HFFc6 (cell line): Measurements from ENCODE around the gene TMEM40. TPM values are rescaled to one million over a fixed set of nuclear protein-coding genes. Genes with fewer than 3 reads are reported as not detected.
"Not testable (repeated sequence)": the region's sequence is repeated elsewhere in the genome, so short reads cannot be mapped to it uniquely, and the experiment has no call there.

Experiments used
- DNase-seq: peaks from one replicate; pipeline ENCODE4 v3.0.0-alpha.2; 2018
- H3K27ac Mint-ChIP-seq: 2 replicates; pipeline ENCODE4 v1.8.0; 2020; ENCODE audit warnings: mild to moderate bottlenecking, mixed read lengths
- H3K27me3 Mint-ChIP-seq: 2 replicates; pipeline ENCODE4 v1.8.0; 2021; ENCODE audit warnings: mild to moderate bottlenecking, moderate library complexity, mixed read lengths; ENCODE audit not compliant: insufficient read depth
- H3K36me3 Mint-ChIP-seq: 2 replicates; pipeline ENCODE4 v1.8.0; 2021; ENCODE audit warnings: low read depth, mixed read lengths
- H3K4me1 Mint-ChIP-seq: 2 replicates; pipeline ENCODE4 v1.8.0; 2020; ENCODE audit warnings: low read depth, mixed read lengths
- H3K4me3 Mint-ChIP-seq: 2 replicates; pipeline ENCODE4 v1.8.0; 2020; ENCODE audit warnings: mild to moderate bottlenecking, moderate library complexity, mixed read lengths
- H3K9me3 Mint-ChIP-seq: 2 replicates; pipeline ENCODE4 v1.8.0; 2020; ENCODE audit warnings: mild to moderate bottlenecking, mixed read lengths
- total RNA-seq, 6 experiments: library from RNA; stranded (reverse); fragmentation: NEBNext Ultra II Directional; extraction: Animal tissue kit (Norgen Biotek cat#: 25700); gene quantifications; 2 replicates in 1 of 6; 3 replicates in 5 of 6; pipeline ENCODE4 v1.2.3, GENCODE V29; 2021
- TF ChIP-seq, protein P1 (sequence below): fragments of 200-600 bp; sonication (generic); IDR thresholded peaks from 2 replicates; pipeline ENCODE4 v1.5.0; 2021; ENCODE audit warnings: antibody characterized with exemption, mild to moderate bottlenecking

Gene TMEM40
- total RNA-seq, 6 experiments from 2014 or later = 0.32 to 0.40 (median 0.36) TPM; not detected in 3

DNA sequence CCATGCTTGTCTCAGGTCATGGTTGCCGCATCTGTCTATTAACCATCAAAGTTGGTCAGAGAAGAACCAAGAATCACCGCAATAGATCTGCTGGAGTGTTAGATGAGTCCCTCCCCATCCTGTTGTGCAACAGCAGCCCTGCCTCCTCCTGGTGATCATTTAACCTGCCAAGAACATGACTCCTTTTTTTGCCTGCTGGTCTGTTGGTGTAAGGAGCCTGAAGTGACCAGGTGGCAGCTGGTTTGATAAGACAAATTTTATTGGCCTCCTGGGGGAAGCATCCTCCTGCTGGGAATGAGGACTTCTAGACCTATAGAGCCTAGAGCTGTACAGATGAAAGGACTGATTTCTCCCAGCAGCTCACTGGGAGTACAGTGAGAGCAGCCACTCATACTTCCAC lies 51.6 kb downstream of the TMEM40 start:
- no peaks in the 10 kb centered on the region for H3K9me3 Mint-ChIP-seq
- no peak for DNase-seq
- peaks cover 7% of the 10 kb centered on the region for H3K27me3 Mint-ChIP-seq
- H3K4me1 Mint-ChIP-seq = peaks cover 56% of the 10 kb centered on the region
- no peak overlapping the region for H3K27ac Mint-ChIP-seq
- H3K36me3 Mint-ChIP-seq = no peaks in the 10 kb centered on the region
- no peak overlapping the region for H3K4me3 Mint-ChIP-seq
- TF ChIP-seq, protein P1, sequence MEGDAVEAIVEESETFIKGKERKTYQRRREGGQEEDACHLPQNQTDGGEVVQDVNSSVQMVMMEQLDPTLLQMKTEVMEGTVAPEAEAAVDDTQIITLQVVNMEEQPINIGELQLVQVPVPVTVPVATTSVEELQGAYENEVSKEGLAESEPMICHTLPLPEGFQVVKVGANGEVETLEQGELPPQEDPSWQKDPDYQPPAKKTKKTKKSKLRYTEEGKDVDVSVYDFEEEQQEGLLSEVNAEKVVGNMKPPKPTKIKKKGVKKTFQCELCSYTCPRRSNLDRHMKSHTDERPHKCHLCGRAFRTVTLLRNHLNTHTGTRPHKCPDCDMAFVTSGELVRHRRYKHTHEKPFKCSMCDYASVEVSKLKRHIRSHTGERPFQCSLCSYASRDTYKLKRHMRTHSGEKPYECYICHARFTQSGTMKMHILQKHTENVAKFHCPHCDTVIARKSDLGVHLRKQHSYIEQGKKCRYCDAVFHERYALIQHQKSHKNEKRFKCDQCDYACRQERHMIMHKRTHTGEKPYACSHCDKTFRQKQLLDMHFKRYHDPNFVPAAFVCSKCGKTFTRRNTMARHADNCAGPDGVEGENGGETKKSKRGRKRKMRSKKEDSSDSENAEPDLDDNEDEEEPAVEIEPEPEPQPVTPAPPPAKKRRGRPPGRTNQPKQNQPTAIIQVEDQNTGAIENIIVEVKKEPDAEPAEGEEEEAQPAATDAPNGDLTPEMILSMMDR = no peak

DNA sequence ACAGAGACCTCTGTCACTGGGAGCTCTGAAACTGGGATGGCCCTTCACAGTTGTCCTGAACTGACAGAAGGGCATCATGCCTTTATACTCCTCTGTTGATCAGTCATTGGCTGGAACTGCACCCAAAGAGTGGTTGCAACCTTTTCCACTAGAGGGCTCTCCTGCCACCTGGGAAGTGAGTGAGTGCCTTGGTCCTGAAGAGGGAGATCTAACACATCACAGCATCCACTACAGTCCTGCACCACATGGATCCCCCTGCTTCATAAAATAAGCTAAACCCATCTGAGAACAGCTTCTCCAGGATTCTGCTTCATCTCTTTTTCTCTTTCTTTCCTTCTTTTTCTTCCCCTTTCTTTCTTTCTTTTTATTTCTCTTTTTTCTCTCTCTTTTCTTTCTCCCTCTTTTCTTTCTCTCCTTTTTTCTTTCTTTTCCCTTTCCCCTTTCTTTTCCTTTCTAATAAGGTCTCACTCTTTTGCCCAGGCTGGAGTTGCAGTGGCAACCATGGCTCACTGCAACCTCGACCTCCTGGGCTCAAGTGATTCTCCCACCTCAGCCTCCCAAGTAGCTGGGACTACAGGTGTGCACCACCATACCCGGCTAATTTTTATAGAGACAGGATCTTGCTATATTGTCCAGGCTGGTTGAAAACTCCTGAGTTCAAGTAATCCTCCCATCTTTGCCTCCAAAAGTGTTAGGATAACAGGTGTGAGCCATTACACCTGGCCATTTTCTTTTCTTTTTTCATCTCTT lies 52.4 kb downstream of the TMEM40 start:
- H3K27me3 Mint-ChIP-seq = peaks cover 7% of the 10 kb centered on the region
- H3K9me3 Mint-ChIP-seq = no peaks in the 10 kb centered on the region
- H3K36me3 Mint-ChIP-seq = no peaks in the 10 kb centered on the region
- TF ChIP-seq, protein P1 = peak; percentile 88
- no peak overlapping the region for H3K27ac Mint-ChIP-seq
- peaks cover 57% of the 10 kb centered on the region for H3K4me1 Mint-ChIP-seq
- peak; percentile 79 for DNase-seq
- H3K4me3 Mint-ChIP-seq = no peak overlapping the region; the same call in 1 of the 2 replicates

DNA sequence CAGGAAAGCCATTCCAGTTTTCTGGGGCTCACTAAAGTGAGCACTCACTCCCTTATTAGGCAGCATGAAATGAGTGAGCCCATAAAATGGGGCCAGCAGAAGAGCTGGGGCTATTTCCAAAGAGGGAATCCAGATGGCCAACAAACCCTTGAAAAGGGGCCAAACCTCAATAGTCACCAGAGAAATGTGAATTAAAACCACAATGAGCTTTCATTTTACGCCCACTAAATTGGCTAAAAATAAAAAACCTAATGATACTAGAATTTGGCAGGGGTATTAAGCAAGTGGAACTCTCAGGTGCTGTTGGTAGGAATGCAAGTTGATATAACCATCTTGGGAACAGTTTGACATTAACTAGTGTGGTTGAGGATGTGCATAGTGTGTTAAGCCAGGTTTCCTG lies 53.1 kb downstream of the TMEM40 start:
- H3K27ac Mint-ChIP-seq = no peak overlapping the region
- TF ChIP-seq, protein P1 = no peak
- no peak overlapping the region for H3K4me3 Mint-ChIP-seq
- H3K36me3 Mint-ChIP-seq = no peaks in the 10 kb centered on the region
- H3K4me1 Mint-ChIP-seq = peaks cover 57% of the 10 kb centered on the region
- peak; percentile 37 for DNase-seq
- no peaks in the 10 kb centered on the region for H3K9me3 Mint-ChIP-seq
- peaks cover 7% of the 10 kb centered on the region for H3K27me3 Mint-ChIP-seq

DNA sequence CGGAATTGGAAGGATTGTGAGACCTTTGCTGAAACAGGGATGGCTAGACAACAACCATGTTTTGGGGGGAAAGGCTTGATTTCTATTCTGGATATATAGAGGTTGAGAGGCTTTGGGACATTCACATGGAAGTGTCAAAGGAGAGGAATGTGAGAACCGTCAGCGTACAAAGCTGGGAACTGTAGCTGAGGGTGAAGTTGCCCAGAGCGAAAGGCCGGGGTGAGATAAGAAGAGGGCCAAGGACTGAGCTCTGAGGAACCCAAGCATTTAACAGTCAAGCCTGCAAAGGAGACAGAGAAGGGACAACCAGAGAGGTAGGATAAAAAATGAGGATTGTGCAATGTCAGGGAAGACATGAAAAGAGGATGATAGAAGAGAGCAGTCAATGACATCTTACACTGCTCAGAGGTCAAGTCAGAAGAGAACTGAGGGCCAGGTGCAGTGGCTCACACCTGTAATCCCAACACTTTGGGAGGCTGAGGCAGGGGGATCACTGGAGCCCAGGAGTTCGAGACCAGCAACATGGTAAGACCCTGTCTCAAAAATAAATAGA lies 53.6 kb downstream of the TMEM40 start:
- TF ChIP-seq, protein P1 = no peak
- peaks cover 7% of the 10 kb centered on the region for H3K27me3 Mint-ChIP-seq
- peaks cover 57% of the 10 kb centered on the region for H3K4me1 Mint-ChIP-seq
- H3K9me3 Mint-ChIP-seq = no peaks in the 10 kb centered on the region
- no peak for DNase-seq
- no peaks in the 10 kb centered on the region for H3K36me3 Mint-ChIP-seq
- no peak overlapping the region for H3K27ac Mint-ChIP-seq
- H3K4me3 Mint-ChIP-seq = no peak overlapping the region

DNA sequence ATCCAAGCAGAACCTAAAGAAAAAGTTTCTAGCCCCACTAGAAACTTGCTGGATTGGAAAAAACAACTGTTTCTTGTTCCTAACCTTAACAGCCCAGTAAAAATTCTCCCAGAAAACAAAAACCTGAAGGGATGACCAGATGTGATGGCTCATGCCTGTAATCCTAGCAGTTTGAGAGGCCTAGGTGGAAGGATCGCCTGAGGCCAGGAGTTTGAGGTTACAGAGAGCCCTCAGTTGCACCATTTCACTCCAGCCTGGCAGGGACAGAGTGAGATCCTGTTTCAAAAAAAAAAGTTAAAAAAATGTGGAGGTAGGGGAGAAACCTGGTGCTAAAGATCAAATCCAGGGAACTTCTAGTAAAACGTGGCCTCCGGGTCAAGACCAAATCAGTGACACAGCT lies 56.6 kb downstream of the TMEM40 start:
- no peak overlapping the region for H3K27ac Mint-ChIP-seq
- H3K27me3 Mint-ChIP-seq = peaks cover 7% of the 10 kb centered on the region
- no peaks in the 10 kb centered on the region for H3K9me3 Mint-ChIP-seq
- no peak overlapping the region for H3K4me3 Mint-ChIP-seq
- H3K36me3 Mint-ChIP-seq = no peaks in the 10 kb centered on the region
- no peak for DNase-seq
- H3K4me1 Mint-ChIP-seq = peaks cover 35% of the 10 kb centered on the region
- TF ChIP-seq, protein P1 = no peak

DNA sequence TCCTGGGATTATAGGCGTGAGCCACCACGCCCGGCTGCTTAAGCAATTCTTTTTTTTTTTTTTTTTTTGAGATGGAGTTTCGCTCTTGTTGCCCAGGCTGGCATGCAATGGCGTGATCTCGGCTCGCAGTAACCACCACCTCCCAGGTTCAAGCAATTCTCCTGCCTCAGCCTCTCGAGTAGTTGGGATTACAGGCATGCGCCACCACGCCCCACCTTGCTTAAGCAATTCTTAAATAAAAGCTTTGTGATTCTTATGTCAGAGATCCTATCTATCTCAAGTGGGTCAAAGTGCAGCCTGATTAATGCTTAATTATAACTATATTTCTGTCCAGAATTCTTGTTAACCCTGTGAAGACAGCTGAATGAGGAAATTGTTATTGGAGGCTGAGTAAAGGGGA lies 57.5 kb downstream of the TMEM40 start:
- peaks cover 32% of the 10 kb centered on the region for H3K4me1 Mint-ChIP-seq
- DNase-seq, H3K27me3 Mint-ChIP-seq, H3K4me3 Mint-ChIP-seq, H3K9me3 Mint-ChIP-seq, H3K27ac Mint-ChIP-seq, H3K36me3 Mint-ChIP-seq: not testable (repeated sequence)
